Stimulated activated naive B cell treated with anti-CD40 and anti-IgM and Interleukin-4, amounts not matched to agents 10 μg/mL and 1 μg/mL and 100 μg/mL, for 72 hours (primary cell): ENCODE measurements around the gene CDKN1B.
"Not testable (repeated sequence)": the region's sequence is repeated elsewhere in the genome, so short reads cannot be mapped to it uniquely, and the experiment has no call there.

Experiments
- ATAC-seq, 2 donors: fragments of 150-1000 bp; cut with Tn5 transposase; replicated peaks; 2 replicates each; pipeline ENCODE4 v1.10.0; 2021; ENCODE audit warnings: moderate library complexity in 1 of 2
- DNase-seq: peaks from one replicate; pipeline ENCODE4 v3.0.0; 2021
- H3K27ac Mint-ChIP-seq: one replicate; pipeline ENCODE4 v1.8.0; 2022; ENCODE audit warnings: mild to moderate bottlenecking, mixed read lengths
- H3K27me3 Mint-ChIP-seq, 2 donors: one replicate each; pipeline ENCODE4 v1.8.0; 2022; ENCODE audit warnings: mixed read lengths in 2 of 2
- H3K36me3 Mint-ChIP-seq, 2 donors: one replicate each; pipeline ENCODE4 v1.8.0; 2022; ENCODE audit warnings: mixed read lengths in 2 of 2, mild to moderate bottlenecking in 1 of 2
- H3K4me1 Mint-ChIP-seq, 2 donors: one replicate each; pipeline ENCODE4 v1.8.0; 2022; ENCODE audit warnings: mixed read lengths in 2 of 2, mild to moderate bottlenecking in 1 of 2
- H3K4me3 Mint-ChIP-seq, 2 donors: one replicate each; pipeline ENCODE4 v1.8.0; 2022; ENCODE audit warnings: mild to moderate bottlenecking in 2 of 2, mixed read lengths in 2 of 2, moderate library complexity in 1 of 2
- H3K9me3 Mint-ChIP-seq, 2 donors: one replicate each; pipeline ENCODE4 v1.8.0; 2022; ENCODE audit warnings: mixed read lengths in 2 of 2, mild to moderate bottlenecking in 1 of 2

The CDKN1B gene

GRCh38 chr12:12723681-12724420, 6.7 kb downstream of the CDKN1B start:
- Mint-ChIP-seq H3K27me3 (no peaks in the 10 kb centered on the region), H3K36me3 (peaks cover 16 to 19% of the 10 kb centered on the region in 2 donors), H3K4me3 (peak overlapping the region; percentile 89 to 97), H3K4me1 (peaks cover 21 to 41% of the 10 kb centered on the region in 2 donors), H3K27ac (peak overlapping the region; percentile 99), H3K9me3 (no peaks in the 10 kb centered on the region)
- ATAC-seq (no peak), DNase-seq (peak; percentile 28)

DNA sequence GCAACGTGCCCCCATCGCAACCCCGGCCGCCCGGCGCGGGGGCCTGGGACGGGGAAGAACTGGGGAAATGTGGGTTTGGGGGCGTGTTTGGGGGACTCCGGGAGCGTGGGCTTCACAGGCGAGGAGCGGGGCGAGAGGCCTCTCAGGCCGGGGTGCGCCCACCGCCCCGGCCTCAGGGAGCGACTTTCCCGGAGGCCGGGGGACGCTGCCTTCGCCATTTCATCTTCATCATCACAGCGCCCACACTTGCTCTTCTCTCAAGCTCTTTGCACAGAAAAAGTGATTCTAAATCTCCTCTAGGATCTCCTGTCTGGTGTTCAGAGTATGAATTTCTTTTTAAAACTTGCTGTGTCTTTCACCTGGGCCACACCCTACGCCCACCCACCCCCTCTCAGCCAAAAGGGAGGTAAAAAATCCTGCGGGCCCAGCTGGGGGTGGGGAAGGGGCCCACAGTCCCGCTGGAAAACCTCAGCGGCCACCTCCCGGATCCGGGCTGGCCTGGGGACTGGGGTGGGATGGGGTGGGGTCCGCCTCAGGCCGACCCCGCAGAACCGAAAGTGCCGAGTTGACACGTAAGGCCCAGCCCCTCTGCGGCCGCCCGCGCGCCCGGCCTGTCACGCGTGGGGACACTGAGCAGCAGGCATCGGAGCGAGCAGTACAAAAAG, 7.4 kb downstream of the CDKN1B start:
- peaks cover 9 to 12% of the 10 kb centered on the region in 2 donors for H3K36me3 Mint-ChIP-seq
- ATAC-seq = no peak
- DNase-seq = peak; percentile 2
- H3K4me1 Mint-ChIP-seq = peaks cover 21 to 41% of the 10 kb centered on the region in 2 donors
- H3K9me3 Mint-ChIP-seq = no peaks in the 10 kb centered on the region
- peak overlapping the region; percentile 89 to 97 for H3K4me3 Mint-ChIP-seq
- H3K27me3 Mint-ChIP-seq = no peaks in the 10 kb centered on the region
- peak overlapping the region; percentile 99 for H3K27ac Mint-ChIP-seq

GRCh38 chr12:12725086-12725955, 8.2 kb downstream of the CDKN1B start:
- H3K27ac Mint-ChIP-seq = peak overlapping the region; percentile 99
- peak; percentile 76 to 77 for ATAC-seq
- H3K27me3 Mint-ChIP-seq = no peaks in the 10 kb centered on the region
- DNase-seq = peak; percentile 91
- H3K9me3 Mint-ChIP-seq = no peaks in the 10 kb centered on the region
- peaks cover 24 to 40% of the 10 kb centered on the region in 2 donors for H3K4me1 Mint-ChIP-seq
- peaks cover 10 to 12% of the 10 kb centered on the region in 2 donors for H3K36me3 Mint-ChIP-seq
- peak overlapping the region; percentile 89 to 97 for H3K4me3 Mint-ChIP-seq

DNA sequence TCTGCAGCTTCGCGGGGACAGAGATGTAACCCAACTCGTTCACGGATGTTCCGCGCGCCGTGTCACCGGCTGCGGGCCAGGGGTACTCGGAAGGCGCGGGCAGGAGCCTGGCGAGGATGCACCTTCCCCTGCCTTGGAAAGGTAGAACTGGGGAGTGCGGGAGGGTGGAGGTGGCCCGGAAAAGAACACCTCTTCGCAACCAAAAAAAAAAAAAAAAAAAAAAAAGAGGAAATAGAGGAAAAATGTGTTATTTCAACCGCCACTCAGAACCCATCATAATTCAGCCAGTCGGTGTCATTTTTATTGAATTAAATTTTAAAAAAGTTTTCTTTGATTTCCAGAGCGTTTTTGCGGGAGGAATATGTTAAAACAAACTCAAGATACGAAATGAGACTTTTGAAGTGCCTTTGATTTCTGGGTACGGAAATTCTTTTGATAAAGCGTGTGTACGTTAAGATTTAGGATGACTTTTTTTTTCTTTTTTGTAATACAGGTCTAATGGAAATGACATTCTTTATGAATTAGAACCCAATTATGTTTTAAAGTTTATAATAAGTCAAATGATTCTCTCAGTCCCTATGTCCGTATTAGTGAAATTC, 8.9 kb downstream of the CDKN1B start:
- H3K4me3 Mint-ChIP-seq = peak overlapping the region; percentile 89 to 97
- peaks cover 17 to 33% of the 10 kb centered on the region in 2 donors for H3K4me1 Mint-ChIP-seq
- peaks cover 3 to 6% of the 10 kb centered on the region in 2 donors for H3K36me3 Mint-ChIP-seq
- DNase-seq (no peak), ATAC-seq (no peak)
- no peaks in the 10 kb centered on the region for H3K27me3 Mint-ChIP-seq
- H3K27ac Mint-ChIP-seq = peak overlapping the region; percentile 99
- H3K9me3 Mint-ChIP-seq = no peaks in the 10 kb centered on the region

GRCh38 chr12:12726555-12727093, 9.5 kb downstream of the CDKN1B start:
- Mint-ChIP-seq H3K36me3 (peaks cover 3 to 4% of the 10 kb centered on the region in 2 donors), H3K9me3 (no peaks in the 10 kb centered on the region), H3K4me1 (peaks cover 17 to 31% of the 10 kb centered on the region in 2 donors), H3K4me3 (peak overlapping the region; percentile 89 to 97), H3K27me3 (no peaks in the 10 kb centered on the region), H3K27ac (peak overlapping the region; percentile 74)
- DNase-seq (no peak), ATAC-seq (no peak)

DNA sequence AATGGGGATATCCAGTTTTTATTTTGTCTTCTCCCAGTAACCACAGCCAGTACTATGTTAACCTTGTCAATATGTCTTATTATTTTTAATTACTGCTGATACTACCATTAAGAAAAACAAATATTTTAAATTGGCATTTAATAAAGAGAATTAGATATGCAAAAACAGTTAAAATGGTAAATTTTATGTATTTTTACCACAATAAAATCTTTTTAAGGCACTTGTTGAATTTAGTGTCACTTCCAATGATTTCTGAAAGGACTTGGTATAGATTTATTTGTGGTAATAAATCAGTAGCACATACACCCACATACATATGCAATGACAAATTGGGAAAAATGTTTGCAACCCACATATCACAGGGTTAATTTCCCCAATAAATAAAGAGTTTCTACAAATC, 14.0 kb downstream of the CDKN1B start:
- Mint-ChIP-seq H3K4me3 (no peak overlapping the region), H3K27me3 (no peaks in the 10 kb centered on the region), H3K36me3 (peaks cover 0 to 3% of the 10 kb centered on the region in 2 donors), H3K27ac (no peak overlapping the region), H3K4me1 (peaks cover 17 to 28% of the 10 kb centered on the region in 2 donors), H3K9me3 (no peaks in the 10 kb centered on the region)
- no peak for DNase-seq
- ATAC-seq = no peak

- Mint-ChIP-seq H3K36me3 (peaks cover 0 to 3% of the 10 kb centered on the region in 2 donors), H3K27ac (no peak overlapping the region), H3K4me1 (peaks cover 16 to 27% of the 10 kb centered on the region in 2 donors), H3K9me3 (no peaks in the 10 kb centered on the region), H3K27me3 (no peaks in the 10 kb centered on the region), H3K4me3 (no peak overlapping the region)
- no peak for DNase-seq
- no peak for ATAC-seq
These were observed 14.6 kb downstream of the CDKN1B start for GRCh38 chr12:12731785-12732184.

GRCh38 chr12:12733118-12733517, 15.9 kb downstream of the CDKN1B start:
- H3K4me1 Mint-ChIP-seq = peaks cover 18 to 33% of the 10 kb centered on the region in 2 donors
- H3K27ac Mint-ChIP-seq = no peak overlapping the region

DNA sequence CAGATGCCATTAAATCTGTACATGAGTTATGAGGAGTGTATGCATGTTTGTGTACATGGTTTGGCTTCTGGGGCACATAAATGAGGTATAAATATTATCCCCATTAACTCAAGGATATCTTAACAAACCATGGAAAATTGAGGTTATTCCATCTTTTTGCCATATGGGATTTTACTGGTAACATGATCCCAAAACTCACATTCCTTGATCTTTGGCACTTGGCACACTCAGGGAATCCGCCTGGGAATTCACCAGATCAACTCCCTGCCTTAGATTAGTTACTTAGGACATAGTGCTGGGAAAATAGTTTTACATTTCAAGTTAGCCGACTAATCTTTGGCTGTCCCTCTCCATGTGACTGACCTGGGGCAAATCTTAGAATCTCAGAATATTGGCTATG, 16.9 kb downstream of the CDKN1B start:
- no peak overlapping the region for H3K27ac Mint-ChIP-seq

More at GRCh38 chr12:12733118-12733517, 15.9 kb downstream of the CDKN1B start:
- ATAC-seq (no peak), DNase-seq (no peak)
- H3K9me3 Mint-ChIP-seq = no peaks in the 10 kb centered on the region
- H3K36me3 Mint-ChIP-seq = peaks cover 0 to 3% of the 10 kb centered on the region in 2 donors
- H3K27me3 Mint-ChIP-seq = no peaks in the 10 kb centered on the region
- no peak overlapping the region for H3K4me3 Mint-ChIP-seq

DNA sequence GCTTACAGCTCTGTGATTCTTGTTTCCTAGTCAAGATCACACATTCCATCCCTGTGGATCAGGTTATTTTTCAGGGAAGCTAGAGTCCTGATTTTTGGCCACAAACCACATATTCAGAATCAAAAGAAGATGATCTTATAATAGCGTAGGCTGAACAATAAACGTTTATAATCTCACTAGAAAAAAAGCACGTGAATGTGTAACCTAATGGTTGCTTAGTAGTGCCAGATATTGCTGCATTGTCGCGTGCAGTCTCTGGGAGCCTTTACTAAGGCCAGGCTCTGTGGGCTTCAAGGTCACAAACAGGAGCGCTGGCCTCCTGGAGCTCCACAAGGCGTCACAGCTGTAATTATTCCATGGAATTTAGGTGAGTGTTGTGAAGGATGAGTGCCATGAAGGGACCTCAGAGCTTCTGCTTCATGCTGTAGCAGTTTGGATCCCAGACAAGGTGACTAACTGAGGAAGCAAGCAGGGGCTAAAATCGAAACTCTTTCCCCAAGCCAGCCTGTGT, 17.4 kb downstream of the CDKN1B start:
- DNase-seq = no peak
- Mint-ChIP-seq H3K9me3 (no peaks in the 10 kb centered on the region), H3K36me3 (peaks cover 0 to 3% of the 10 kb centered on the region in 2 donors), H3K4me3 (no peak overlapping the region), H3K27ac (no peak overlapping the region), H3K27me3 (no peaks in the 10 kb centered on the region), H3K4me1 (peaks cover 16 to 21% of the 10 kb centered on the region in 2 donors)
- ATAC-seq = no peak

More for the DNA sequence above, 16.9 kb downstream of the CDKN1B start:
- DNase-seq (no peak), ATAC-seq (no peak)
- Mint-ChIP-seq H3K4me3 (no peak overlapping the region), H3K36me3 (peaks cover 0 to 3% of the 10 kb centered on the region in 2 donors), H3K4me1 (peaks cover 16 to 23% of the 10 kb centered on the region in 2 donors), H3K27me3 (no peaks in the 10 kb centered on the region), H3K9me3 (no peaks in the 10 kb centered on the region)

- DNase-seq (no peak), ATAC-seq (no peak)
- Mint-ChIP-seq H3K4me3 (no peak overlapping the region), H3K9me3 (no peaks in the 10 kb centered on the region), H3K27me3 (no peaks in the 10 kb centered on the region), H3K4me1 (peaks cover 13 to 21% of the 10 kb centered on the region in 2 donors), H3K27ac (no peak overlapping the region), H3K36me3 (no peaks in the 10 kb centered on the region)
These were observed 18.1 kb downstream of the CDKN1B start for GRCh38 chr12:12735301-12735700.

GRCh38 chr12:12736759-12737676, 19.9 kb downstream of the CDKN1B start:
- Mint-ChIP-seq H3K27ac (no peak overlapping the region), H3K27me3 (no peaks in the 10 kb centered on the region), H3K4me1 (peaks cover 13 to 21% of the 10 kb centered on the region in 2 donors), H3K4me3 (peak overlapping the region; percentile 36 to 70), H3K36me3 (no peaks in the 10 kb centered on the region), H3K9me3 (no peaks in the 10 kb centered on the region)
- DNase-seq = no peak
- ATAC-seq = peak; percentile 90 to 92

DNA sequence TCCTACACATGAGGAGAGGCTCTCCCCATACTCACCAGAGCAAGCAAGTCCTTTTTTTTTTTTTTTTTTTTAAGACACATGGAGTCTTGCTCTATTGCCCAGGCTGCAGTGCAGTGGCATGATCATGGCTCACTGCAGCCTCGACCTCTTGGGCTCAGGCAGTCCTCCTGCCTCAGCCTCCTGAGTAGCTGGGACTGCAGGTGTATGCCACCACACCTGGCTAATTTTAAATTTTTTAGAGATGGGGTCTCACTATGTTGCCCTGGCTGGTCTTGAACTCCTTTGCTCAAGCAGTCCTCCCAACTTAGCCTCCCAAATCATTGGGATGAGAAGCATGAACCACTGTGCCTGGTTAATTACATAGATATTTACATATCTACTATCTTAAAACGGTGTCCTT, 21.0 kb downstream of the CDKN1B start:
- peaks cover 13 to 21% of the 10 kb centered on the region in 2 donors for H3K4me1 Mint-ChIP-seq
- ATAC-seq, H3K4me3 Mint-ChIP-seq, H3K36me3 Mint-ChIP-seq, DNase-seq, H3K27me3 Mint-ChIP-seq, H3K27ac Mint-ChIP-seq, H3K9me3 Mint-ChIP-seq: not testable (repeated sequence)
